GM21515 (cell line): ENCODE data around the gene CDK11A.
"Not testable (repeated sequence)": the region's sequence is repeated elsewhere in the genome, so short reads cannot be mapped to it uniquely, and the experiment has no call there.

Experiments
- ATAC-seq: cut with Tn5 transposase; IDR thresholded peaks from one replicate; pipeline ENCODE4 v1.9.1; 2021; ENCODE audit not compliant: unreplicated experiment

Gene CDK11A

DNA sequence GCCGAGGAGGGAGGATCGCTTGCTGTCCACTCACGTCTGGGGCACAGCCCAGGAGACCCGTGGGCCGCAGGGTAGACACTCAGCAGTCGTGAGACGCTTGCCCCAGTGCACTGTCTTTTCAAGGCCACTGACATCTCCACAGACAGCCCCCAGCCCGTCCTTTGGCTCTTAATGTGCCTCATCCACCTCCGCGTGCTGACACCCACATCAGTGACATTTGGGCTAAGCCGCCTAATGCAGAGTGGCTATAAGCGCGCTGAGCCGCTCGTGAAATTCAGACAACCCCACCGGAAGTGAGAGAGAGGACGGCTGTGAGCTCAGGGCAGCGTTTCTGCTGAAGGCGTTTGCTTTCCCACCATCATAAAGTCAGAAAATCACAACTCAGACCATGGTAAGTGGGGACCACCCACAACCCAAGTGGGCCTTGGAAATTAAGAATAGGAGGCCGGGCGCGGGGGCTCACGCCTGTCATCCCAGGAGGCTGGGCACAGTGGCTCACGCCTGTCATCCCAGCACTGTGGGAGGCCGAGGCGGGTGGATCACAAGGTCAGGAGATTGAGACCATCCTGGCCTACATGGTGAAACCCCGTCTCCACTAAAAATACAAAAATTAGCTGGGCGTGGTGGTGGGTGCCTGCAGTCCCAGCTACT, 40.0 kb downstream of the CDK11A start:
- no peak for ATAC-seq

DNA sequence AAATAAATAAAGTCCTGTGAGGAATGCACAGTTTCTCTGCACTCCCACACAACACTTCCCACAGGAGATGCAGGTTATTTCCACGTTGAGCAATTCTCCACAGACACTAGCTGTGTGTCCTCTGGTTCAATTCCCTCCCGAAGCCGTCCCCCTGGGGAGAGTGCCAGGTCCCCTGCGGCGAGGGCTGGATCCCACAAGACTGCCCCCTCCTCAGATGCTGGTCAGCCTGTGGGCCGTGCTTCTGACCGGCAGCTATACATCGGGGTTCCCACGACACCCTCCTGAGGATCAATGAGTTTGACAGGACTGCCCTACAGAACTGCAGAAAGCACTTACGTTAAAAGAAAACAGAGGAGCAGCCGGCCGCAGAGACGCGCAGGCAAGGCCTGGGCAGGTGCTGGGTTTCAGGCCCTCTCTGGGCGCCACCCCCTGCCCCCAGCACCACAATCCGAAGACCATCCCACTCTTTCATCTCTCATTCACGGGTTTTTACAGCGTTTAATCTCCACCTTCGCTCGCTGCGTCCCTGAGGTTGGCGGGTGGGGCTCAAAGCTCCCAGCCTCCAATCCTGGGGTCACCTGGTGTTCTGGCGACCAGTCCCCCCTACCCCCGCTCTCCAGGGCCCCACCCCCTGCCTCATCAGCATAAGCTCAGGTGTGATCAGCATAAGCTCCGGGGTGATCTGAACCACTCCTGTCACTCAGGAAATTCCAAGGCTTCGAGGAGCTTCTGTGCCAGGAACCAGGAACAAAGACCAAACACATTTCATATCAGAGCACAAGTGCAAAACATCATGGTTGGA, 40.9 kb downstream of the CDK11A start:
- ATAC-seq = no peak

DNA sequence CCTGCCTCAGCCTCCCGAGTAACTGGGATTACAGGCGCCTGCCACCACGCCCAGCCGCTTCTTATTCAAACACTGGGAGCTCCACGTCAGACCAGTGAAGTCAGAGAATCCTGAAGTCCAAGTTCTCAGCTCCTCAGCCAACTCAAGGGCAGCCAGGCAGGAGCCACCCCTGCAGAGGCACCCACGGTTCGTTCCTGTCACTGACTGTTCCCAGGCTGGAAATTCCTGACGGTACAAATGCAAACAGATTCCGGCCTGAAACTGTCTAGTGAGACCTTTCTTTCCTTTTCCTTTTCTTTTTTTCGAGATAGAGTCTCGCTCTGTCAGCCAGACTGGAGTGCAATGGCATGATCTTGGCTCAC, 43.3 kb downstream of the CDK11A start:
- no peak for ATAC-seq

DNA sequence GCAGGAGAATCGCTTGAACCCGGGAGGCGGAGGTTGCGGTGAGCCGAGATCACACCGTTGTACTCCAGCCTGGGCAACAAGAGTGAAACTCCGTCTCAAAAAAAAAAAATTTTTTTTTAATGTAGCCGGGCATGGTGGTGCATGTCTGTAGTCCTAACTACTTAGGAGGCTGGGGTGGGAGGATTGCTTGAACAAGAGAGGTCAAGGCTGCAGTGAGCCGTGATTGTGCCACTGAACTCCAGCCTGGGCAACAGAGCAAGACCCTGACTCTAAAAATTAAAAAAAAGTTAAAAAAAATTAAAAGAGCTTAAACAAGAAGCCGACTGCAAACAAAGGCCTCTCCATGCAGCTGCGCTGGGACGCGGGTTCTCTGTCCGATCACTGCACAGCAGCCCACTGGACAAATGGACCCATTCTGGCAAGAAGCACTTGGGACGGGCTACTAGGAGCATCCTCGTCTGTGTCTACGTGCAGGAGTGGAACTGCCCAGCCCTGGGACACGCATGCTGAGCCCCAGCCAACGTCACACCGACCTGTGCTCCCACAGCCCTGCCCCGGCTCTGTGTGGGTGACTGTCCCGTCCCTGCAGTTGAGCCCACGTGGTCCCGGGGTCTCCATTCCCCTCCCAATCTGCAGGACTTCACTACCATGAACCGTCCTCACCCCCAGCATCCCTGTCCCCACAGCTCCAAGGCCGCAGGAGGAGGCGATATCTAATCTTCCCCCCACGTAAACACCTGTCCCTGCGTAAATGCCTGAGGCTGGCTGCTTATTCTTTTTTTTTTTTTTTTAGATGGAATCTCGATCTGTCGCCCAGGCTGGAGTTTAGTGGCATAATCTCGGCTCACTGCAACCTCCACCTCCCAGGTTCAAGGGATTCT, 43.9 kb downstream of the CDK11A start:
- ATAC-seq = no peak

DNA sequence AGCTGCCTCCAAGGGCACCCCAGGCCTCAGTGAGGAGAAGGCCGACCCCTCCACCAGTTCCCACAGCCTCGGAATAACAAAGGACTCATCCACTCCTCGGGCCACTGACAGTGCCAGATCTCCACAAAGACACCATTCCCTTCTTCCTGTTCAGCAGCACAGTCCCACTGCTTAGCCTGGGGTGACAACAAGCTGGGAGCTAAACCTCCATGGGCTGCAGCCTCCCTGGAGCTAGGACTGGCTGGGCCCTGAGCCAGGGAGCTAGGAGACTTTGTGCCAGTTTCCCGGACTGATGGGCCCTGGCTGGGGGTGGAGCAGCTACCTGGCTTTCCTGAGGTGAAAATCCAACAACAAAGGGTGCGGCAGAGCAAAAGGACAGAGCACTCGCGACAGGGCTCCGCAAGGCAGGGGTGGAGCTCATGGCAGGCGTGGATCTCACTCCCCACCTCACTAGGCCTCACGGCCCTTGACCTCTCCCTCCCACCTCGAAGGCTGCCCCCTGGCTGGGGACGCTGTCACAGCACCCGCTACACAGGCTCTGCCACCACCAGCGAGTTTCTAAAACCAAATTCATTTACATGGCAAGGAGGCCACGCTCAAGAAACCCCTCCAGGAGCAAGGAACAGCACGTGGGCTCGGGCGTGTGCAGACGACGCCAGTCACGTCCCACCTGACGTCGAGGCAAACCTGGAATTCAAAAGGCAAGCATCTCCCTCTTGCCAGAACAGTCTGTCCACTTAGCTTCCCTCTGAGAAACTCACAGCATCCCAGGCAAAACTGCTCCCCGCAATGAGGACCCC, 45.4 kb downstream of the CDK11A start:
- peak; percentile 28 for ATAC-seq

DNA sequence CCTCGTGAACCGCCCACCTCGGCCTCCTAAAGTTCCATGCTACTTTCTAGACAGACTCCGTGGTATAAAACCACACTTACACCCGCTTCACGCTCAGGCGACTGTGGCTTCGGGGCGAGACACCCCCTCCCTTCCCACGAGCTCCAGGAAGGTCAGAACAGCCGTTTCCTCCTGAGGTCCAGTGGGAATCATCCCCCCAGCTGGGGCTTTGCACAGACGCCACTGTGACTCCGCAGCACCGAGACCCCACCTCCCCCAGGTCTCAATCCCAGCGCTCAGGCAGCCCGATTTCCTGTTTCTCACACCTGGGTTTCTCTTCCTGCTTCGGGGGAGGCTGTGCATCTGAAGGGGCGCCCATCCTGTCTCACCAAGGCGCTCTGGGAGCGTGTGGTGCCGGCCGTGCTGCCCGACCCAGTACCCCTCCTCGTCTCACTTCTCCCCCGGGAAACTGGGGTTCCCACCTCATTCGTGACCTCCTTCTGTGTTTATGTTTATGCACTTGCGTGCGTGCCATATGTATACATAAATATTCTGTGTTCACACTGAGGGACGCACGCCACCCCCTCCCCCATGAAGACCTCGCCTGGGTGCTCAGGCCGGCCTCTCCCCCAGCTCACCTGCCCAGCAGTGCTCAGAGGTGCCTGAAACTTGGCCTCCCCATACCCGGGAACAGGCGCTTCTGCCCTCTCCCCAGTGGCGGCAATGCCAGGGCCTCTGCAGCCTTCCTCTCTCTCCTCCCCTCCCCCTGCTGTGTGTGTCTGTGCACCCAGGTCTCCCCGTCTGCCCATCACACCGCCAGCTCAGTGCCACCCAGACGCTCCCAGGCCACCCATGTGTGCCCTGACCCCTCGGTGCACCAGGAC, 46.2 kb downstream of the CDK11A start:
- peak; percentile 57 for ATAC-seq

DNA sequence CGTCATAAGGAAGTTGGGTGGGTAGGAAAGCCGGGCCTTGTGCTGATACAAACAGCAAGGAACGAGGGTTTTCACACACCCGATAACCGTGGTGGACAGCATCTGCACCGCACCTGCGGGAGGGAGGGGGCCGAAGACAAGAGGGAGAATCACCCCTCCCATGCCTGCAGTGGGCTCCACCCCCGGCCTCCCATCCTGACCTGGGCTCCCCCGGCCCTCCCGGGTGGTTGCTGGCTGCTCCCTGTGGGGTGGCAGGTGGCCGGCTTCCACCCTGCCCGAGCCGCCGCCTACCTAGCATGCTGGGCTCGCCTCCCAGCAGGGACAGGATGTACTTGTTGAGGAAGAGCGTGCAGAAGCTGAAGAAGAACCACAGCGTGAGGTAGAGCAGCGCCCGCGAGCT, 48.1 kb downstream of the CDK11A start:
- ATAC-seq = not testable (repeated sequence)

DNA sequence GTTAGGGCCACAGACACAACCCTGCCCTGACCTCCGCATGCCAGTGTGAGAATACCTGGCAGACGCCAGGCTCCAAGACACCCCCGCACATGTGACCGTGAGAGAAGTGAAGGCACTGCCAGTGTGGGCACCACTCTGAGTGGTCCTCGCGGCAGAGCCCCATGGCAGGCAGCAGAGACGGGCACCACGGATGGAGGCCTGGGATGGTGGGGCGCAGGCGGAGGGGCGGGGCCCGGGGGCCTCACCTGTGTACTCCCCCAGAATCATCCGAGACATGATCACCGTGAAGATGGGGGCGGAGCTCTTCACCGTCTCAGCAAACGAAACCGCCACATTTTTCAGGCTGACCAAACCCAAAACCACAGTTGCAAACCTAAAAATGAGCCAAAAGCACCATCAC, 48.9 kb downstream of the CDK11A start:
- not testable (repeated sequence) for ATAC-seq

DNA sequence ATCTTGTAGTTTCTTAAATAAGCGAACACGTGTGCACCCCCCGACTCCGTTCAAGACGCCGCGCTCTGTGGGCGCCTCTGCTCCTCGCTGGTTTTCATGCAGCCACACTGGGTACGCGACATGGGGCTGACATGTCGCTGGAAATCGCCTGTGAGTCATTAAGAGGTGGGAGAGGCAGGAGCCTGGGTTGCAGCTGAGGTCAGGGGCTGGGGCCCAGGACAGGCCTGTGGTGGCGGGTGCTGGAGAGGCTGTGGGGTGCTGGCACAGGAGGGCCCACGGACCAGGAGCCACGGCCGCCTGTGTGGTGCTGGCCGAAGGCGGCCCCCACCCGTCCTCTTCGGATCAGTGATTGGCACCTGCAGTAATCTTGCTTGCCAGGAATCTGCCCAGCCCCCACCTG, 49.4 kb downstream of the CDK11A start:
- ATAC-seq = not testable (repeated sequence)

DNA sequence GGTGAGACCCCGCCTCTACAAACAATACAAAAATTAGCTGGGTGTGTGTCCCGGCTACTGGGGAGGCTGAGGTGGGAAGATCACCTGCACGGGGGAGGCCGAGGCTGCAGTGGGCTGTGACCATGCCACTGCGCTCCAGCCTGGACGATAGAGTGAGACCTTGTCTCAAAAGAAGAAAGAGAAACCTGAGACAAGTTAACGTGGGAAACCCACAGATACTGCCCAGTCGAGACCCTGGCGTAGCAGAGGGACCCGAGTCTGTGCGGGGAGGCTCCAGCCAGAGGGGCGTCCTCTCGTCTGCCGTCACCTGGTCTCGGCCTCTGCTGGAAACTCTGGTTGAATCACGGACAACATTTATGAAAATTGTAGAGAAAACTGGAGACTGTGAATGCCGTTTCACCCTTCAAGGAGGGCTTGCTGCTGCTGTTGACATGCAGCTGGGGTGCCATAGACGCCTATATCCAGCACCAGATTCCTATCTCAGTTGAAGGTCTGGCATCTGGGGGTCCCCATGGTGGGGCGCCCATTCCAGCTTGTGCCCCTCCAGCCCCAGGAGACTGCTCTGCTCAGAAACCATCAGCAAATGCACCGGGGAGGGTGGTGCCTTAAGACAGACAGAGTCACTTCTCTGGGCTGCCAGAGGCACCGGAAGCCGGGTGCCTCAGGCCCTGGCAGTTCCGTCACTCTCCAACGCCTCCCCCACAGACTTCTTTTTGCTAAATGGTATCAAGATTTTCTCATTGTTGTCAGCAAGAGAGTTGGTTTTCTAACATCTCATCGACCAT, 51.8 kb downstream of the CDK11A start:
- ATAC-seq = no peak

DNA sequence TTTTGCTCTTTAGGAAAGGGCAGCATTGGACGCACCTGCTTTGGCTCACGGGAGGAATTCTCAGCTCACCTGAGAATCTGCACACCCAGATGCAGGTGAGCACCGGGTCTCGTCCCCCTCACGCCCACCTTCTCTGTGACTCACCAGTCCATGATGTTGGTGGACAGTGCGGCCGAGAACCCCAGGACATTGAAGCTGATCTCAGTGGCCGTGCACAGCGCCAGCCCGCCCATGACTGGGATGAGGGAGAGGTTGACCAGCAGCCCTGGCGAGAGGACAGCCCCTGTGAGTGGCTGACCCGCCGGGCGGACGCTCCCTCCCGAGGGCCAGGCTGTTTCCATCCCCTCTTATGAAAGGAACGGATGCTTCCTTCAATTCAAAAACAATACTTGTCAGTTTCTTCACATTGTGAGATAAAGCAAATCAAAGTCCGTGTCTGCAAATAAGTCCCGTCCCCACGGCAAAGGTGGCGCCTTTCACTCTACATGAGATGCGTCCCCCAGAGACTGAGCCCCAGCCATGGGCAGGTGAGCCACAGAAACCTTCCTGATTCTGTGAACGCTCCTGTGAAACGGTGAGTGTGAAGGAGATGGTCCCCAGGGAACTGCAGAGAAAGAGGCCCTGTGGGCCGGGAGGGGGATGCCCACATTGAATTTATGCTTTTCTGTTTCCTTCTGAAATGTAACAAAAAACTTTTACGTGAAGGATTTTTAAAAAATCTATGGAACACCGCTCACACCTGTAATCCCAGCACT, 52.6 kb downstream of the CDK11A start:
- no peak for ATAC-seq

DNA sequence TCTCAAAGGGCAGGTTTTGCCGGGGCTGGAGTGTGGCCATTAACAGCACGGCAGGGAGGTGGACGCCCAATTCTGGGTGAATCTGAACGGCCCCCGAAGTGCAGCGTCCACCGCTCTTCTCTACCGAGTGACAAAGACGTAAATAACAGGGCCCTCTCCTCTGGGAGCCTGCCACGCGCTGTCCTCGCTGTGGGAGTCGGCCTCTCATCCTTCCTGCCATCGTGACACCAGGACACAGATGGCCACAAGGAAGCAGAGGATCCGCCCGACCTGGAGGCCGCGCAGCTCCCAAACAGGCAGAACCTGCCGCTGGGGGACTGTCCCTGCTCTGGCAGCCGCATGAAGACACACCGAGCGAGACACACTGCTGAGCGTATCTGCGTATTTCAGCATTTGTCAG, 53.3 kb downstream of the CDK11A start:
- ATAC-seq = no peak

DNA sequence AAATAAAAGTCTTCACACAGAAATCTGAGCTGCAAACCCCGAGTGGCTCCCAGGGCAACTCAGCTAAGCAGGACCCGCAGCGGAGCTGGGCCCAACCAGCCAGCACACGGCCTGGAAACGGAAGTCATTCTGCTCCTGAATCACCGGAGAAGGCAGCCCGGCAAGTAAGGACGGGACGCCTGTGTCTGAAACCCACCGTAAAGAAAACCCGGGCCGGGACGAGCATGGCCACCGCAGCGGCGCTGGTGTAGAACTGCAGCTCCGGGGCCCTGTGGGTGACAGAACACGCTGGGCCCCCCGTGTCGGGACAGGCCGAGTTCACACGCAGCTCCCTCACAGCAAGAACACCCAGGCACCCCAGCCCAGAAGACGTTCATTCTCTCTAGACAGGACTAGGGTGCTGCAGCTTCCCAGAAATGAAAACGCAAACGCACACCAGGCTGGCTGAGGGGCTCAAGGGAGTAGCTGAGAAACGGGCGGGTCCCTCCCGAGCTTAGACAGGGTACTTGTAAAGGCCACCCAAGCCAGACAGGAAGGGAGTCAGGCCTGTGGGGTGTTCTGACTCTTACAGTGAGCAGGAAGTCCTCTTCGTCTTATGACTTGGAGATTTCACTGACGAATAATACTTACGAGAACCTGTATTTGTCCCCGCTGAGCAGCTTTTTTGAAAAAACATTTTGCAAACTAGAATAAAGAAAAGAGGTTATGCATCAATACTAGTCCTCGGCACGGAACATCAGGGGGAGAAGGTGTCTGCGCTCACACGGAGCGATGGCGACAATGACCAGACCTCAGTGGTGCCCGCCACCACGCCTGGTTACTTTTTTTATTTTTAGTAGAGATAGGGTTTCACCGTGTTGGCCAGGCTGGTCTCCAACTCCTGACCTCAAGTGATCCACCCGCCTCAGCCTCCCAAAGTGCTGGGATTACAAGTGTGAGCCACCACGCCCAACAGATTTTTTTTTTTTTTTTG, 54.4 kb downstream of the CDK11A start:
- no peak for ATAC-seq

DNA sequence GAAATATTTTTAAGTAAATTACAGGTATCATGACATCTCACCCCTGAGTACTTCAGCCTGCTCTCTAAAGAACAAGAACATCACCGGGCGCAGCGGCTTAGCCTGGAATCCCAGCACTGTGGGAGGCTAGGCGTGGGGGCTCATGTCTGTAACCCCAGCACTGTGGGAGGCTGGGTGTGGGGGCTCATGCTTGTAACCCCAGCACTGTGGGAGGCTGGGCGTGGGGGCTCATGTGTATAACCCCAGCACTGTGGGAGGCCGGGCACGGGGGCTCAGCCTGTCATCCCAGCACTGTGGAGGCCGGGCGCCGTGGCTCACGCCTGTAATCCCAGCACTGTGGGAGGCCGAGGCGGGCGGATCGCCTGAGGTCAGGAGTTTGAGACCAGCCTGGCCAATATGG, 57.6 kb downstream of the CDK11A start:
- no peak for ATAC-seq

DNA sequence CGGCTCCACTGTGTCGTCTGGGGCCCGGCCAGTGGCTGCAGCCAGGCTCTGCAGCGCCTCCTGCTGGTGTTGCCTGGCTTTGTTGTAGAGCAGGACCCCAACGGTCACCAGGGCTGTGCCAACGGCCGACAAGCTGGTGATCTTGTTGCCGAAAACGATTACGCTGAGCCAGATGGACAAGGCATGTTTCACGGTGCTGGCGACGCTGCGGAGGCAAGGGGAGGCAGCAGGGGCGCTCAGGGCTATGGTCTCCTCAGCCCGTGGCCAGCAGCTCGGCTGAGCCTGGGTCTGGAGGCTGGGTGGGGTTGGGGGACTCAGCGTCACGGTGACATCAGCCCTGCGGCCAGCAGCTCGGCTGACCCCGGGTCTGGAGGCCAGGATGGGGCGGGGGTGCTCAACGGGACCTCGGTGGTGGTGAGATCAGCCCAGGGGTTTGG, 58.3 kb downstream of the CDK11A start:
- ATAC-seq = no peak

DNA sequence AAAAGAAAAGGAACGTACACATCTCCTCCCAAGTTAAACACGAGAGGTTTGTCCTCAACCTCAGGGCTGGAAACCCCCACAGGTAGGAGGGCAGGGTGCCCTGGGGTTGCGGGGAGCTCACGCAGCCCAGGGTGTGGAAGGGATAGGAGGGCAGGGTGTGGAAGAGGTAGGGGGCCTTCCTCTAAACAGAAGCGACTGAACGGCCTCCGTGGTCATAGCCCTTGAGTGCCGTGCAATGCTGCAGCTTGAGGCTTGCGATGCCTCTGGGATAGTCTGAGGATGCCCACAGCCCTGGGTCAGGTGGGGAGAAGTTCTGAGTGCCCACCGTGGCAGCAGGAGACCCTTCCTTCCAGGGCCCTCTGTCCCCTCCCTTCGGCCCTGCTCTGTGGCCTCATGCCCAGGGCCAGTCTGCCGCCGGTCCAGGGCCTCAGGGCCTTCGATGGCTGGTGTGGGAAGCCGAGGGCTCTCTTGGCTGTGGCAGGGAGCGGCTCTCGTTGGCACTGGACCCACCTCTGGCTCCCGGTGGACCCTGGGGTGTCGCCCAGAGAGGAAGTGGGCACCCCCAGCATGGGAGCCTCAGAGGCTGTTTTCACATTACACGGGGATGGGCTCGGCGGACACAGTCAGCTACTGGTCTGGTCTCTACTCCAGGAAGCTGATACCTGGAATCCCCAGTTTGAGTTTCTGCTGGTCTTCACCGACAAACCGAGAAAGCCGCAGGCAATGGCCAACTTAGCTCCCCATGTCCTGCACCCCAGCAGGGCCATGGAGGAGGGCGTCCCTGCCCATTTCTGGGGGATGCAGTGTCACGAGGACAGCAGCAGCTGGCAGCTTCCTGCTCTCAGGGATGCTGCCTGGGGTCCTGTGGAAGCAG, 59.0 kb downstream of the CDK11A start:
- ATAC-seq = no peak
